NCI-H524 (cell line): ENCODE results near the gene CLDN2.

Source experiments
- DNase-seq, 2 experiments: peaks; one replicate each; lab custom pipeline; 2025; lab: John Stamatoyannopoulos, UW

CLDN2 gene

GRCh38 chrX:106927023-106927422 lies 6.8 kb downstream of the CLDN2 start:
- DNase-seq = no peak

GRCh38 chrX:106927700-106928099 lies 7.5 kb downstream of the CLDN2 start:
- DNase-seq = no peak

GRCh38 chrX:106928227-106928626 lies 8.0 kb downstream of the CLDN2 start:
- DNase-seq = no peak

GRCh38 chrX:106931831-106932491 lies 11.8 kb downstream of the CLDN2 start:
- DNase-seq = no peak

- DNase-seq = no peak
These were observed 12.3 kb downstream of the CLDN2 start for GRCh38 chrX:106932492-106932923.

- DNase-seq = no peak
These were observed 12.8 kb downstream of the CLDN2 start for GRCh38 chrX:106932960-106933537.

GRCh38 chrX:106933538-106933961 lies 13.3 kb downstream of the CLDN2 start:
- no peak for DNase-seq

- DNase-seq = no peak
These were observed 15.0 kb downstream of the CLDN2 start for GRCh38 chrX:106935175-106935574.

GRCh38 chrX:106936246-106936645 lies 16.0 kb downstream of the CLDN2 start:
- no peak for DNase-seq

- no peak for DNase-seq
These were observed 19.4 kb downstream of the CLDN2 start for GRCh38 chrX:106939566-106939965.

- no peak for DNase-seq
These were observed 19.9 kb downstream of the CLDN2 start for GRCh38 chrX:106940068-106940467.

- DNase-seq = no peak
These were observed 26.3 kb downstream of the CLDN2 start for GRCh38 chrX:106946464-106946863.

- no peak for DNase-seq
These were observed 28.4 kb downstream of the CLDN2 start for GRCh38 chrX:106948641-106949040.

- no peak for DNase-seq
These were observed 29.2 kb downstream of the CLDN2 start for GRCh38 chrX:106949366-106949765.

- no peak for DNase-seq
These were observed 30.2 kb downstream of the CLDN2 start for GRCh38 chrX:106950381-106950780.

GRCh38 chrX:106951230-106951629 lies 31.0 kb downstream of the CLDN2 start:
- DNase-seq = no peak

GRCh38 chrX:106952089-106952488 lies 31.9 kb downstream of the CLDN2 start:
- no peak for DNase-seq

GRCh38 chrX:106952538-106952937 lies 32.3 kb downstream of the CLDN2 start:
- DNase-seq = no peak

GRCh38 chrX:106952988-106953387 lies 32.8 kb downstream of the CLDN2 start:
- DNase-seq = peak in 1 of 2 experiments; percentile 29

- DNase-seq = no peak
These were observed 33.8 kb downstream of the CLDN2 start for GRCh38 chrX:106954041-106954440.

- DNase-seq = no peak
These were observed 35.0 kb downstream of the CLDN2 start for GRCh38 chrX:106955004-106955772.

- DNase-seq = no peak
These were observed 37.7 kb downstream of the CLDN2 start for GRCh38 chrX:106957856-106958255.

- DNase-seq = peak in 1 of 2 experiments; percentile 3
These were observed 39.7 kb downstream of the CLDN2 start for GRCh38 chrX:106959901-106960300.
